HL-60/S4 treated with retinoic acid at 250 ng/mL for 4 days and 3 days (cell line): ENCODE measurements around the gene MAP3K6.

ENCODE experiments used
- in situ Hi-C: fragments of 300-500 bp; cut with MboI; formaldehyde crosslinking; loops from 2 replicates; pipeline ENCODE4 v1.7.0; 2022; ENCODE audit warnings: low sequenced_read_pairs

Gene MAP3K6

DNA sequence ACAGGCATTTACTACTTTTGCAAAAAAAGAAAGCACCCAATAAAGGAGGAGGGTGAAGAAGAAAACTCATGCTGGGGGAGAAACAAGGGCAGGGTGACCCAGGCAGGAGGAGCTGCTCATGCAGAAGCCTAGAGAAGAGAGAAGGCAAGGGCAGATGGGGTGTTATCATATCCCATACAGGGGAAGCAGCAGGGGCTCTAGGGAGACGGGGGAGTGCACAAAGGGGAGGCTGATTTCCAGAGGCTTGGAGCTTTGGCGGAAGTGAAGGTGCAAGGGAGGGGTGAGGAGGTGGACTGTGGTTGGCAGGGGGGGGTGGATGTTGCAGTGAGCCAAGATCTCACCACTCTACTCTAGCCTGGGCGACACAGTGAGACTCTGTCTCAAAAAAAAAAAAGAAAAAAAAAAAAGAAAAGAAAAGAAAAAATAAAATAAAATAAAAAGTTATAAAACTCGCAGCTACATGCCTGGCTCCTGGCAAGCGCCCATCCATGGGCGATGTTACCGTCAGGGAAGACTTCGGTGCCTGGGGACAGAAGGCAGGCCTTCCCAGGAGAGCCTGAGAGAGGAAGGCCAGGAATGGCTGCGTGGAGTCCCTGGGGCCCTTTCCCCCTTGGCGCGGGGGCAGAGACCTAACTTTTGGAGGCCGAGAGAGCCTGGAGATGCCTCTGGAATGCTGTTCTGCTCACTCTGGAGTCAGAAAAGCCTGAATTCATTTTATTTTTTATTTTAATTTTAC, 11.2 kb upstream of the MAP3K6 start:
- in situ Hi-C loops, result no loop called here

DNA sequence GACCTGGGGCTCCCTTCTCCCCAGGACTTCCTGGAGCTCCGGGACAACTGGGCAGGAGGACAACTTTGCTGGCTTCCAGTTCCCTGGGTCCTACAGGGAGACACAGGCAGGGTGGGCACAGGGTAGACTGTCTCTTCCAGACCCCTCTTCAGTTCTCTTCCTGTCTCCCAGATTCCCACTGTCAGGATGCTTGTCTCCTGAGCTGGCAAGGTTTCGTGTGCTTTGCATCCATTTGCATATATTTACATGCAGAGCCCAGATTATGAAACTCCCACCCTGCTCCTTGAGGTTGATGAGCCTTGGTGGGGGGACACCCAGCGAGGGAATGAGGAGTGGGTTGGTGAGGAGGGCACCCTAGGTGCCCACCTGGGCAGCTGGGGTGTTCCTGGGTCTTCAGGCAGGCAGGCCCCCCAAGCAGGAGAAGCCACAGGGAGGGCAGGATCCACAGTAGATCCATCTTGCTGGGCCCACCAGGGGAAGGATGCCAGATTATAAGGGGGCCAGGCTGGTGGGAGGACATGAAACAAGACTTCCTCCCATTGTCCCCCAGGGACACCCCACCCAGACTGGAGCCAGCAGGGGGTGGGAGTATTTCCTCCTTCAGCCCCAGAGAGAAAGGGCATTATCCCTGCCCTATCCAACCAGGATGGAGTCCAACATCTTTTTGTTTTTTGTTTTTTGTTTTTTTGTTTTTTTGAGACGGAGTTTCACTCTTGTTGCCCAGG, 7.8 kb upstream of the MAP3K6 start, which contains the start of gene FCN3:
Gene FCN3 (minus strand): TSS at position 463 of the 725 bp plus-strand sequence. CDS start 6 bp downstream, at position 457.
- in situ Hi-C loops, result no loop called here

DNA sequence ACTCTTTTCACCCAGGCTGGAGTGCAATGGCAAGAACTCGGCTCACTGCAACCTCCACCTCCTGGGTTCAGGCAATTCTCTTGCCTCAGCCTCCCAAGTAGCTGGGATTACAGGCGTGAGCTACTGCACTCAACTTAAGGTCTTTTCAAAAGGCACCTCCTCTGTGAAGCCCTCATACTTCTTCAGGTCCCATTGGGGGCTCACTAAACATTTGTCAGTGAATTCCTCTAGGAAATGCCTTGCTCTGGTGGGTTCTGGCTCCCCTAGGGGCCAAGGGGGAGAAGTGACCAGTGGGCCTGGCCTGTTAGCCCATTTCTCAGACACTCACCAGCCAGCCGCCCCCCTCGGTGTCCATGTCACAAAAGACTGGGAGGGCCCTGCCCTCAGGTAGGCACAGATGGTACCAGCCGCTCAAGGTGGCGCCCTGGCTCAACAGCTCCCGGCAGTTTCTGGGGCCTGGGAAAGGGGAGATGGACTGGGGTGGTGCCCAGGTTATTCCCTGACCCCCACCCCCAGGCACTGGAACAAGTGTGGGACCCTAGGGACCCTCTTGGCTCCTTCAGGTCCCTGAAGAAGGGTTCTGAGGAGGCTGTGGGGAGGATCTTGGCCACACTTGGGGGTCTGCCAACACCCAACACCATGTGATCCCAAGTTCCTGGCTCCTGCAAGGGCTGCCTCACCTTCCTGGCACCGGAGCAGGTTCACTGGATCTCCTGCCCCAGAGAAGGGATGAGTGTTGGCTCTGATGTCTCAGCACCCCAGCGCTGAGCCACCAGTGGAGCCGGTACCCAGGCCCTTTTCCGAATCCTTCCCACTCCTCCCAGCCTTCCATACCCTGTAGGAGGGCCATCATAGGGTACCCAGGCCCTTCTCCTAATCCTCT, 6.3 kb upstream of the MAP3K6 start:
- in situ Hi-C loops, result no loop called here

DNA sequence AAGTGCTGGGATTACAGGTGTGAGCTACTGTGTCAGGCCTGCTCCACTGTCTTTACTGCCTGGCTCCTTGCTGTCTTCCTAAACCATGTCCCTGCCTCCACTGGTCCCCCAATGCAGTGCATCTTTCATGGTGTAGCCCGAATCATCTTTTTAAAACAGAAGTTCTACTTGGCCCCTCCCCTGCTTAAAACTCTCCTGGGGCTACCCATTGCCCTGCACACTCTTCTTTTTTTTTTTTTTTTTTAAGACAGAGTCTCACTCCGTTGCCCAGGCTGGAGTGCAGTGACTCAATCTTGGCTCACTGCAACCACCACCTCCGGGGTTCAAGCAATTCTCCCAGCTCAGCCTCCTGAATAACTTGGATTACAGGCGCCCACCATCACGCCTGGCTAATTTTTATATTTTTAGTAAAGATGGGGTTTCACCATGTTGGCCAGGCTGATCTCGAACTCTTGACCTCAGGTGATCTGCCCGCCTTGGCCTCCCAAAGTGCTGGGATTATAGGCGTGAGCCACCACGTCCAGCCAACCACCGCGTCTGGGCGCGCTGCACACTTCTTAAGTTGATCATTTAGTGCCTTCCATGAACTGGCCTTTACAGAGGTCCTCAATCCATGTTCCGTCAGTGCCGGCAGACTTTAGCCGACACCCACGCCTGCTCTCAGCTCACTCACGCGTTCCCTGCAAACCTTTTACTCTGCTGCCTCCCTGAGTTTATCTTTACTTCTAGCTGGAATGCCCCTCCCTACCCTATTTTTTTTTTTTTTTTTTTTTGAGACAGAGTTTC, 5.5 kb upstream of the MAP3K6 start:
- in situ Hi-C loops, result no loop called here

DNA sequence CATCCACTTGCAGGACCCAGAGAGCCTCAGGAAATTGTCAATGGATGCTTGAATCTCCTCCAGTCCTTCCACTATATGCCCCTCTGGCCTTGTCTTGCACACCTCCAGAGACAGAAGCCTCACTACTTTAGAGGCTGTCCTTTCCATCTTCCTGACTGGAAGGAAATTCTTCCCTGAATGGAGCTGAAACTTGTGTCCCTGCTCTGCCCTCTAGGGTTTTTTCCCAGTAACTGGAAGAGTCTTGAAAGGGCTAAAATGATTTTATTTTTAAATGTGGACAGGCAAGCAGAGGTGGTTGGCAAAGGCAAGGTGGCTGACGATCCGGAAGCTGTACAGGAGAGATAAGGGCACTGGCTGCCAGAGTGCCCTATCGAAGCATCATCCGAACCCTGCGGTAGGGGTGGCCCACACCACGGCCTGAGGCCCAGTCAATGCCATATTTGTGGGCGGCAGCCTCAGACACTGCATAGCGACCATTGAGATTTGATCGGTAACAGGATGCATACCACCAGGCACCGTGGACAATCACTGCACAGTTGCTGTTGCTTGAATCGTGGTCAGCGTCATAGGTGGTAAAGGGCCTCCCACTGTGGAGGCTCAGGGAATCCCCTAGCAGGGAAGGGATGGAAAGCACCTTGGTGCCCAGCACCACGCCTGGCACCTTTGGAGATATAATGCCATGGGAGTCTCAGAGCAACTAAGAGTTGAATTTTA, 2.3 kb upstream of the MAP3K6 start:
- in situ Hi-C loops, result no loop called here

DNA sequence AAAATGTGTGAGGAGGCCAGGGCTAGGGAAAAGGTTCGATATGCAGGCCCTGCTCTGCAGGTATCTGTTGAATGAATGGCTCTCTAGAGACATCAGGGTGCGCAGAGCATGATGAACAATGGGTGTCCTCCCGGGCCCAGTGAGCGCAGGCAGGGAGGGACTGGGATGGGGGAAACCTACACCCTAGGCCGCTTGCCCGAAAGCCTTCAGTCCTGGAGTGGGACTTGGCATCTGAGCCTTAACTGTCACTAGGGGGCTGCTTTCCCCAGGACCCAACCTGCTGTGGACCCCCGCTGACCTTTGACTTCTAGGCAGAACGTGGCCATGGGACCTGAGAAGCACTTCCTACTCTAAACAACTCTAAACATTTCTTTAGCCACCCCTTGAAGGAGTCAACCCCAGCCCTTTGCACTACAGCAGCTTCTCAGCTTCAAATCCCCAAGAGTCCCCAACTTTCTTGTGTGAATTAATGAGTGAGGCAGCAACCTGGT, 444 bp upstream of the MAP3K6 start:
- in situ Hi-C loops, result no loop called here

DNA sequence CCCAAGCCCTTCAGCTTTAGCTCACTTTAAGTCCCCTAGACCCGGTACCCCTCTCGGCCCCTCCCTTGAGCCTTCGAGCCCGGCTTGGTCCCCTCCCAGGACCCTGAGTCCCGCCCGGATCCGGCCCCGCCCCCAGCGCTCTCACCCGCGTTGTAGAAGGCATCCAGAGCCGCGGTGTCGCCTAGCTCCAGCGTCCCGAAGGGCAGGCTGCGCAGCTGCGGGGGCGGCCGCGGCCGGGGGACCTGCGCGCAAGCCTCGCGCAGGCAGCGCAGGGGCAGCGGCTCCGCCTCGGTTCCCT, 699 bp downstream of the MAP3K6 start:
- in situ Hi-C loops, result no loop called here

DNA sequence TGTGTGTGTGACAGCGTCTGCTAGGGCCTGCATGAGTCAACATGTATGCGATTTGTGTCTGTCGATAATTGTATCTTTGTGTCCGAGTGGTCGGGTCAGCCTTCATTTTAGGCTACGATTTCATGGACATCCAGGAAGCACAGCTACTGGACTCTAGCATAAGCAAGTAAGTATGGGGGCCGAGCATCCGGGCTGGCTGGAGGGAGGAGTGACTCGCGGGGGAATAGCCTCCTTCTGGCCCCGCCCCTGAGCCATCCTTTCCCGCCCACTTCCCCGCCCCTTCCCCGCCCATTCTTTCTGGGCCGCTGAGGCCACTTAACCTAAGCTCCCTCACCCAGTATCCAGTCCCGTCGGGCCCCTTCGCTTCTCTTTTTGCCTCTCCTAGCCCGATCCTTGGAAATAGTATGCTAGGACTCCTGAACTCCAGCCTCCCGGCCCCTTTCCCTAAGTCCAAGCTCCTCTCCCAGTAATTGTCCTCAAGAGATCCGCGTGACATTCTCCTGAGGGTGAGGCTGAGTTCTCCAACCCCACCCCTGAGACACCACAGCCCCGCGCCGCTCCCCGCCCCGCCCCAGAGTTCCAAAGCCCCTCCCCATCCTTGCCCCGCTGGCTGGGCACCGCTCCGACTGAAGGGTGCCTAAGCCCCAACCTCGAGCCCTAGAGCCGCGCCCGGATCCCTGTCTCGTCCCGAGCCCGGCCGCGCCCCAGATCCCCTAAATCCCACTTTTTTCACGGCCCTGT, 1.2 kb downstream of the MAP3K6 start:
- in situ Hi-C loops, result no loop called here

DNA sequence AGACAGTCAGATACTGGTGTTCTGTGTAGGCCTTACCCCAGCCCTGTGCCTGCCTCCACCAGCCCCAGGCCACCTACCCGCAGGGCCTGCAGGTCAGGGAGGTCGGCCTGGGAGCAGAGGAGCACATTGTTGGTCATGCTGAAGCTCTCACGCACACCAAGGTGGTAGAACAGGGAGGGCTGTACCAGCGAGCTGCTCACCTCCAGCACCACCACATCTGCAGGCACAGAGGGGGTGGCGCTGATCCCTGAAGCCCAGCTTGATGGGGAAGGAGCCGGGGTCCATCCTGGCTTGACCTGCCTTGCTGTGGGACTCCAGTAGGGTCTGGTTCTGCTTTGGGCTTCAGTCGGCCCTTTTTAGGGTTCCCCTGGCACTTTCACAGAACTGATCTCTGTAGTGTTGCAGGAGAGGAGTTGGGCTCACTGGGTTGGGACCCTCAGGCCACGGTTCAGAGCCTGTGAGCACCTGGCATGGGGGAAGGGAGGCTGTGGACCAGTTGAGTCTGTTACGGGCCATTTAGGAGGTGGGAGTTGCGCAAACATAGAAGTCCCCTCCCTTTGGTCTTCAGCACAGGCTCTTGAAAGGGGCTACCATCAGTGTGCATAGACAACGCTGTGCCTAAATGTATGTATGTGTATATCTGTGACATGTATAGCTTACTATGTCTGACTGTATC, 1.9 kb downstream of the MAP3K6 start:
- in situ Hi-C loops, result no loop called here

DNA sequence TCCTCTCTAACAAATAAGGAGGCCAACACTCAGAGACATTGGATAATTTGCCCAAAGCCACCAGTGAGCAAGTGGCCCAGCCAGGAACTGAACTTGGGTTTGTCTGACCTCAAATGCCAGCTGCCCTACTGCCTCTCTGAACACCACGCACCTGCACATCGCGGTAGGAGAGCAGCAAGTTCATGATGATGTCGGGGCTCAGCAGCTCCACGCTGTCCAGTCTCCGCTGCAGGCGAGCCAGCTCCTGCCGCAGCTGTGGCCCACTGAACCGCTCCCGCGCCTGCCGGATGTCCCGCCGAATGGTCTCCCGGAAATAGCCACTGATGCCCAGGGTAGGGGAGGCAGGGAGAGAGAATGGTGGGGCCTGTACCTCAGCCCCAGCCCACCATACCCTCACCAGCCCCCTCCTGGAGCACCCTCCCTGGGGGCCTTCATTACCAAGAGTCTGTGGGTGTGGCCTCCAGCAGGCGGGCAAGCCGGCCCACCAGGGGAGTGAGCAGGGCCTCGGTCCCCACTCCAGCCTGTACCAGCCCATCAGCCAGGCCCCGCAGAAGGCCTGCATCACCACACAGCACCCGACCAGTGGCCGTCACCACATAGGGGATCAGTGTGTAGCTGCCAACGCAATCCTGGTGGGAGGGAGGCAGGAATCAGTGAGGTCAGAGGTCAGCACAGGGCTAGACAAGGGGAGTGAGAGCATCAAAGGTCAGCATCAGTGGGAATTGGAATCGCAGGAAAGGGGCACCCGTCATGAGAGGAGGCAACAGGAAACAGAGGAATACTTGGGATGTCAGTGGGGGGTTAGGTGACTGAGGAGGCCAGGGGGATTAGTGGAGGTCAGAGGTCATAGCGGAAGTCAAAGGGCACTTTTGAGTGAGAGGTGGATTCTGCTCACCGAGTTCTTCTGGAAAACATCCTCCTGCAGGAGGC, 2.7 kb downstream of the MAP3K6 start:
- in situ Hi-C loops, result no loop called here

DNA sequence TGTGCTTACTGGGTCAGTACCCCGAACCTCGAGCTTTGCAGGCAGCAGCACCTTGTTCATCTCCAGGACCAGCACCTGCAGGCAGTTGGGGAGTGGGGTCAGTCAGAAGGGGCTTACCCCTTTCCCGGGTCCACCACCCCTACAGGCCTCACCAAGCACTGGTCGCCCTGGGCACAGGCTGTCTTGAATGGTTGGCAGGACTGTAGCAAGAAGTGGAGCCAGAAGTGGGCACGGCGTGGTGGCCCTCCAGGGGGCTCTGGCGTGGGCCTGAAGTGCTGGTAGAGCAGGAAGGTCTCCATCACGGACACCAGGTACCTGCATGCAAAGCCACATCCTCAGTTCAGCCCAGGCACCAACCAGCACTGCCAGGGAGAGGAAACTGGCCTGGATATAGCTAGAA, 5.2 kb downstream of the MAP3K6 start:
- in situ Hi-C loops, result no loop called here

DNA sequence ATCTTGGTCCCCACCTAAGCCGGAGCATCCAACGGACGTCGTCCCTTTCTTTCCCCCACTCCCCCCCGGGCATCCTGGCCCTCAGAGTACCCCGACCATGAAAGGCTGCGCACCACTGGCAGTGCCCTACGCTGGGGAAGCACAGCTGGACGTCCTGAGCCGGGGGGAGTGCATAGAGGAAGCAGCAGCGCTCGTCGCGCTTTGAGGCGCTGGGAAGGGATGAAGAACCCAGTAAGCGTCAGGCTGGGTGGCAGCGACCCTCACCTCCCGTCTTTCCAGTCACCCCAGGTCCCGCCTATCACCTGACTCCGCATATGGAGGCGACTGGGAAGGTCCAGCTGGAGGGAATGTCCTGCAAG, 5.7 kb downstream of the MAP3K6 start:
- in situ Hi-C loops, result no loop called here

DNA sequence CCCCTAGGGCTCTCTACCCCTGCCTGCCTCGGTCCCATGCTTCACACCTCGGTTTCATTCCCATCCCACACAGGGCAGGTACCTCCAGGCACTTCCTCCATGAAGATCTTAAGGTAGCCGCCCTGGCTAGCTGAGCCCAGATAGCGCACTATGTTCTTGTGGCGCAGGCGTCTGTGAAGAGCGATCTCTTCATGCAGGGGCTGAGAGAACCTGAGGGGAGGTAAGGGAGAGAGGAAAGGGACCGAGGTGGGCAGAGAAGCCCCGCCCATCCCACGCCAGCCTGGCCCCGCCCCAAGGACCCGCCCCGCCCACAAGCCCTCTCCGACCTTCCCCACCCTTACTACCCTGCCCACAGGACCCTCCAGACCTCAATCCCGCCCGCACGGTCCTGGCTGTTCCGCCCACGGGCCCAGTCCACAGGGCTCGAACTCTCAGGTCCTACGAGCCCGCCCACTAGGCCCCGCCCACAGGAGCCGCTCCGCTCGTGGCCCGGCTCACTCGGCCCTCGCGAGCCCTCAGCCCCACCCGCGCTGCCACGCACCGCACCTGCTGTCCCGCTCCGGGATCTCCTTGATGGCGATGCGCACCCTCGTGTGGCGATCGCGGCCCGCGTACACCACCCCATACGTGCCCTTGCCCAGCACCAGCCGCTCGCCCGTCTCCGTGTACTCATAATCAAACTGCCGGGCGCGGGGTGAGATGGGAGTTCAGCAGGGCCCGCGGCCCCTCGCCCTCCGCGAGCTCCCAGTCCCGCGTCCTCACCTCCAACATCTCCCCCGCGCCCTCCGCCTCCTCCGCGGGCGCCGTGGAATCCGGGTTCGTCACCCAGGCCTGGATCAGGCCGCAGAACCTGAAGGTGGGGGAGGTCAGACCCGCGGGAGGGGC, 6.4 kb downstream of the MAP3K6 start:
- in situ Hi-C loops, result no loop called here

DNA sequence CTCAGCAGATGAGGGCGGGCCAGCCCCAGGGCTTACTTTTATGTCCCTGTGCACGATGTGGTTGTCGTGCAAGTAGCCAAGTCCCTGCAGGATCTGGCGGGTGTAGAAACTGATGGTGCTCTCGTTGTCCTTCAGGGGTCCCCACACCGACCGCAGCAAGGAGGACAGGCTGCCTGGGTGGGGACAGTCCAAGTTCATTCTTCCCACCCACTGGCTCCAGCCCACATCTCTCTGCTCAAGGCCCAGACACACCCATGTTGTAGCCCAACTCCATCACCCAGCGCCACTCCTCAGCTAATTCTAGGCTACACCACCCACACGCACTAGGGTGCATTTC, 7.0 kb downstream of the MAP3K6 start:
- in situ Hi-C loops, result no loop called here

DNA sequence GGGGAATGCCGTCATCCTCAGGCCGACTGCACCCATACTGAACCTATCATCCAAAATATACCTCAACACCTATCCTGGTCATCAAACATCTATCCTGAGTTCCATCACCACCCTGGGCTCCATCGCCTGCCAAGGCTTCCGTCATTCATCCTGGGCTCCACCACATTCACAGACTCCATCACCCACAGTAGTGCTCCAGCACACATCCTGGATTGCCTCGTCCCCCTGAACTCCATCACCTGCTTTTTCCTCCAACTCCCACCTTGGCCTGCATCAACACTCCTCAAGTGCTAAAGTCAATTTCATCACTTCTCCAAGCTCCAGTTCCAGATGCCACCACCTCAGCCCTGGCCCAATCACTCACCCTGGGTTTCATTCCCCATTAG, 7.8 kb downstream of the MAP3K6 start:
- in situ Hi-C loops, result no loop called here

DNA sequence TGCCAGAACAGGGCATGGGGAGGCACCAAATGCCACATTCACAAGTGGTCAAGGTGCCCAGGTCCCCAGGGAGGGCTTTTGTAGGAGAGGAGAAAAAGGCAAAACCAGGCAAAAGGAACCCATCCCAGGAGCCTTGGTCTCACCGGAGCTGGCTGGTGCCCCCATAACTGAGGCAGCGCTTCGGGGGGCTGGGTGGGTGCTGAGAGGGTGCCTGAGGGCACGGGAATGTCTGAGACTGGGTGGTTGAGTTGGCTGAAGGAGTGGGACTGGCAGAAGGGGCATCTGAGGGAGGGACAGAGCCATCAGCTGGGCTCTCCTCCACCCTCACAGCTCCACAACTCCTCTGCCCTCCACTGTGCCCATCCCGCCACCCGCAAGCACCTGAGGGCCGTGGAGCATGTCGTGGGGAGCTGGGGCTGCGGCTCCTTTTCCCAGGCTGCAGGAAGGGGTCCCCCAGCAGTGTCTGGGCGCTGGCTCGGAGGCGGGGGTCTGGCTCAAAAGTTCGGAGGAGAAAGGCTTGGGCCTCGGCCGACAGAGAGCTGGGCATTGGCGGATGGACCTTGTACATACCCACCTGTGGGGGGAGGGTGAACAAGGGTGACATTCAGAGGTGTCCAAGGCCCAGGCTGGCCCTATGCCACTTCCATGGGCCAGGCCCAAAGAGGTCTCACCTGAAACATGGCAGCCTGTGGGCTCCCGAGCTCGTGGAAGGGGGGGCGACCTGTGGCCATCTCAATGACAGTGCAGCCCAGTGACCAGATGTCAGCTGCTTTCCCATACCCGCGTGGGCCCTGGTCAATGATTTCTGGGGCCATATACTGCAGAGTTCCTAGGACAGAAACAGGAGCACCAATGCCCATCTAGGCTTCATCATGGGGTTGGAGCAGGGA, 8.5 kb downstream of the MAP3K6 start:
- in situ Hi-C loops, result no loop called here
